Measurements from ENCODE around the gene HYLS1.

- TF ChIP-seq TAF1 (IDR thresholded peaks at IDR 0.05; ENCODE audit: low read depth) (no peak), RAD21 (IDR thresholded peaks at IDR 0.05; ENCODE audit: low read depth) (no peak), USF1 (IDR thresholded peaks at IDR 0.05) (no peak)
Observed at GRCh38 chr11:125904678-125905077, 17.2 kb downstream of the HYLS1 start.

Measured in Ishikawa (cell line).